Fibroblast of the aortic adventitia (primary cell): ENCODE data around the gene SEMA7A. TPM values are rescaled to one million over a fixed set of nuclear protein-coding genes. Genes with fewer than 3 reads are reported as not detected.

Experiments used
- DNase-seq: peaks from one replicate; pipeline ENCODE4 v3.0.0-alpha.2; 2010; ENCODE audit warnings: low read depth
- H3K4me3 ChIP-seq: 2 replicates; pipeline ENCODE4 v1.5.1; 2011; ENCODE audit warnings: low read depth, mild to moderate bottlenecking, control low read depth, low read length, moderate library complexity
- total RNA-seq: library from RNA; depleted of rRNA; stranded (reverse); fragments of >200 nt; gene quantifications from 2 replicates; pipeline ENCODE4 v1.2.3, GENCODE V29; 2012; ENCODE audit warnings: low replicate concordance
- TF ChIP-seq, protein P1 (sequence below): IDR thresholded peaks from 2 replicates; pipeline ENCODE4 v1.5.1; 2011; ENCODE audit warnings: mild to moderate bottlenecking, low read length, control low read depth, inconsistent platforms; ENCODE audit not compliant: insufficient read depth

Gene SEMA7A
- total RNA-seq, 1 donor, result 7.9 TPM

DNA sequence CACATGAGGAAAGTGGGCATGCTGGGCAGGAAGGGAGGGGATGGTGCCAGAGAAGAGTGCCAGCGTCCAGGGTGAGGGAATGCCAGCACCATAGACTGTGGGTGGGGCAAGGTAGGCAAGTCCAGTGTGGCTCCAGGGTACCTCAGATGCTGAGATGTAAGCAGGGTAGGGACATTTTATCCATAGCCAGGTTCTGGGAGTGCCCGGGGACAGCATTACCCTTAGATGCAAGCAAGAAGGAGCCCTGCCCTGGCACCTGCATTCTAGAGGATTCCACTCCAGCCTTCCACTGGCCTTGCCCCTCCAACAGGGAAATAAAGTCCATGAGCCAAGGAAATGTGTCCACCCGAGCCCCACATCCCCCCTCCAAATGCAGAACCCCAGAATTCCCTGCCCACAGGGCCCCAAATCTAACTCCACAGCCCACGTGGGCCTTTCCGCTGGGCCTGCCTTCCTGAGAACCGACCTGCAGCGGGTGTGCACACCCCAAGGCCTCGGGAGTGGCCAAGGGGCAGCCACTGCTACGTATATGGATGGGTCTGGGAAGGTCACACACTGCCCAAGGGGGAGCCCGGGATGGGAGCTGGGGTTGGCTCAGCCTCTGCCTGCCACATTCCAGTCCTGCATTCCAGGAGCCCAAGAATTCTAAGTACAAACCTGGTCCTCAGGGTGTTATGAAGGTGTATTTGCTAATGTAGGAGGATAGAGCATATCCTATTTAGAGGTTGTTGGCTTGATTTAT lies 46.0 kb downstream of the SEMA7A start:
- H3K4me3 ChIP-seq, result no peak overlapping the region
- DNase-seq, result no peak
- TF ChIP-seq, protein P1, sequence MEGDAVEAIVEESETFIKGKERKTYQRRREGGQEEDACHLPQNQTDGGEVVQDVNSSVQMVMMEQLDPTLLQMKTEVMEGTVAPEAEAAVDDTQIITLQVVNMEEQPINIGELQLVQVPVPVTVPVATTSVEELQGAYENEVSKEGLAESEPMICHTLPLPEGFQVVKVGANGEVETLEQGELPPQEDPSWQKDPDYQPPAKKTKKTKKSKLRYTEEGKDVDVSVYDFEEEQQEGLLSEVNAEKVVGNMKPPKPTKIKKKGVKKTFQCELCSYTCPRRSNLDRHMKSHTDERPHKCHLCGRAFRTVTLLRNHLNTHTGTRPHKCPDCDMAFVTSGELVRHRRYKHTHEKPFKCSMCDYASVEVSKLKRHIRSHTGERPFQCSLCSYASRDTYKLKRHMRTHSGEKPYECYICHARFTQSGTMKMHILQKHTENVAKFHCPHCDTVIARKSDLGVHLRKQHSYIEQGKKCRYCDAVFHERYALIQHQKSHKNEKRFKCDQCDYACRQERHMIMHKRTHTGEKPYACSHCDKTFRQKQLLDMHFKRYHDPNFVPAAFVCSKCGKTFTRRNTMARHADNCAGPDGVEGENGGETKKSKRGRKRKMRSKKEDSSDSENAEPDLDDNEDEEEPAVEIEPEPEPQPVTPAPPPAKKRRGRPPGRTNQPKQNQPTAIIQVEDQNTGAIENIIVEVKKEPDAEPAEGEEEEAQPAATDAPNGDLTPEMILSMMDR, result no peak

DNA sequence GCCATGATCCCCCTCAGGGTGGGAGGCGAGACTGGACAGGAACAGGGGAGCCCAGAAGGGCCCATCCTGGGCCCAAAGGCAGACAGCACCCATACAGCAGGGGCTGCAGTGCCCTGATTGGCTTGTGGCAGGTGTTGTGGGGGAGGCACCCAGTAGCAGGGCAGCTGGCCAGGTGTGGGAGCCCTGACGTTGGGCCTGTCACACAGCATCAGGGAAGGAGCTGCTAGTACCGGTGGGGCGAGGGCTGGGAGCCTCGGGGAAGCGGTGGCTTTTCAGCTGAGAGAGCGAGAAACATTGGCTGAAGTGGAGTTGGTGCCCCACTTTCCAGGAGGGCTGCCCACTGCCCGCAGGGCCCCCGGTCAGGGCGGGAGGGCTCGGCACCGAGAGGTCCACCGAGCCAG lies 46.6 kb downstream of the SEMA7A start:
- H3K4me3 ChIP-seq, result no peak overlapping the region
- DNase-seq, result no peak
- TF ChIP-seq, protein P1, result no peak

DNA sequence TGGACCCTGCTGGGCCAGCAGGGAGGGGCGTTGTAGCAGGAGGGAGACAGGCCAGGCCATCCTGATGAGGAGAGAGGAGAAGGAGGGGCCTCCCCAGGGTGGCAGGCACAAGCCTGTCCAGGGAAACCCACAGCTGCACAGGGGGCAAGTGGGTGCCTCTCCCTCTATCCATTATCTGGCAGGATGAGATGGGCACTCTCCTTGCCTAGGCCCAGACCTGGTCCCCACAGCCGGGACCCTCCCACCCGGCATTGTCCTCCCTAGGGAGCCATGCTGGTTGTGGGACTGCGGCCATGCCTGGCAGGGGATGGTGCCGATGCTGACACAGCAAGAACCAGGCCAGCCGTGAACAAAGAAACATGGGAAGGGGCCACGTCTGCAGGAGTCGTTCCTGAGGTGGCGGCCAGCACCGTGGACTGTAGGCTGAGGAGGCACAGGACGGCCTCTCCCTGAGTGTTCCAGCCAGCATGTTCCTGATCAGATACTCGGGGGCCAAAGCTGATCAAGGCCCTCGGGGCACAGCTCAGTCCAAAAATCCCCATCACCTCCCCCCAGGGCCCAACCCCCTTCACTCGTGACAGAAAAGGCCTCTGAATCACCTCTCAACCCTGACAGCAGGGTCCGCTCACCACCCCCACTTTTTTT lies 47.1 kb downstream of the SEMA7A start:
- no peak for DNase-seq
- no peak overlapping the region for H3K4me3 ChIP-seq
- TF ChIP-seq, protein P1, result no peak

DNA sequence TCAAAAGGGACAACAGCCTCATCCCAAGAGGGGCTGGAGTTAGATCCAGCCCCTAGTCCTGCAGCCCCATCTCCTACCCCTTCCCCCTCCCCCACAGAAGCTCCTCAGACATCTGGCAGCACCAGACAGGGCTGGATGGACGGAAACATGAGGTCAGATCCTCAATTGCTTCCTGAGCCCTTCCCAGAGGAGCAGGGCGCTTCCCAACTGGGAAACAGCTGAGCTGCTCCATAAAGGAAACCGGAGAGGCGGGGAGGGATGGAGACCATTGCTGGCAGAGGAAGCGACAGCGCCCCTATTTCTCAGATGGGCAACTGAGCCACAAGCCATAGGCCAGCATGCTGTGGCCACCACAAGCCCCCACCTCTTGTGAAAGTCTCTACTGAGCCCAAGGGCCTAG lies 48.0 kb downstream of the SEMA7A start:
- no peak for DNase-seq
- H3K4me3 ChIP-seq, result no peak overlapping the region
- TF ChIP-seq, protein P1, result no peak

DNA sequence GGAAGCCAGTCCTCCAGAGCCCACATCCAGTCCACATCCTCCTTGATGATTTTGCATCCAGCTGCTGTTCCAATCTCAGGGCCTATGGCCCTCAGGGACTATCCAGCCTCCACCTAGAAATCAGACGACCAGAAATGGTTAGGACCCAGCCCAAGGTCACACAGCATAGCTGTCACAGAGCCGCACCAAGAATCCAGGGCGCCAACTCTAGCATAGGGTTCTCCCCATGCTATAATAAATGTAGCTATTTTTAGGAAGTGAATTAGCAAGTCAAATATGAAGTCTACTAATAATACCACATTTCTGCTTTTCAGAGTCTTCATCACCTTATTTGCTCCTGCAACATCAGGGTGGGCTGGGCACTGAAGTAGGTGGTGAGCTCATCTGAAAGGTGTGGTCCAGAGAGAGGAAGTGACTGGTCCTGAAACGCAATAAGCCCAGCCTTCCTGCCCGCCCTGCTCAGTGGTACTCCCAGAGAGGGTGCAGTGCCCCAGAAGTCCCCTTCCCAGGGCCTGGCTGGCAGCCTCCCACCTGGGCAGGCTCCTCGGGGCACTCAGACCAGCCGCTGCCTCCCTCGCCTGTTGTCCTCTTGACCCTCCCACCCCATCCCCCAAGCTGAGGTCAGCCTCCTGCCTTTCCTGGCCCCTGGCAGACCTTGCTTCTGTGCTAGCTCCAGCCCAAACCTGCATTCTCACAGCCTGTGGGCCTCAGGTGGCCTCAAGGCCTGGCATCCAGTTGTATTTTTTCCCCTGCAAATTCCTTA lies 48.7 kb downstream of the SEMA7A start:
- H3K4me3 ChIP-seq, result no peak overlapping the region
- peak; percentile 40 for DNase-seq
- TF ChIP-seq, protein P1, result no peak

DNA sequence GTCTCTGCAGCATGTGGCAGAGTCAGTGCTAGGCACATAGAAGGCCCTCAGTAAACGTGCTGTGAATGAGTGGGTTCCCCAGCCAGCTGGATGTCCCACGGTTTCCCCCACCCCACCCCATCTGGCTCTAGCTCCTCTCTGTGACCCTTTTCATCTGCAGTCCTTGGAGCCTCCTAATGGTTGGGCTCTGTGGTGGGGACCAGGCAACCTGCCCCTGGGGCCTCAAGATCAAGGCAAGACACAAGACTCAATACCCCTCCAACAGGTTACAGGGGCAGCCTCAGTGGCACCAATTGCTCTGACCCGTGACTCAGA lies 49.2 kb downstream of the SEMA7A start:
- no peak overlapping the region for H3K4me3 ChIP-seq
- TF ChIP-seq, protein P1, result no peak
- DNase-seq, result no peak
